DND-41 (cell line): ENCODE measurements around the gene ZNF484.
"Not testable (repeated sequence)": the region's sequence is repeated elsewhere in the genome, so short reads cannot be mapped to it uniquely, and the experiment has no call there.

Experiments
- EZH2 ChIP-seq: IDR thresholded peaks from 3 replicates; pipeline ENCODE4 v1.6.1; 2012; ENCODE audit warnings: borderline replicate concordance, low read depth, mild to moderate bottlenecking, moderate library complexity, low read length, inconsistent platforms; ENCODE audit not compliant: severe bottlenecking
- TF ChIP-seq, protein P1 (sequence below): IDR thresholded peaks from 2 replicates; pipeline ENCODE4 v1.5.1; 2012; ENCODE audit warnings: borderline replicate concordance, low read length, moderate library complexity, mild to moderate bottlenecking; ENCODE audit not compliant: poor library complexity, severe bottlenecking; ENCODE audit errors: extremely low read depth

DNA sequence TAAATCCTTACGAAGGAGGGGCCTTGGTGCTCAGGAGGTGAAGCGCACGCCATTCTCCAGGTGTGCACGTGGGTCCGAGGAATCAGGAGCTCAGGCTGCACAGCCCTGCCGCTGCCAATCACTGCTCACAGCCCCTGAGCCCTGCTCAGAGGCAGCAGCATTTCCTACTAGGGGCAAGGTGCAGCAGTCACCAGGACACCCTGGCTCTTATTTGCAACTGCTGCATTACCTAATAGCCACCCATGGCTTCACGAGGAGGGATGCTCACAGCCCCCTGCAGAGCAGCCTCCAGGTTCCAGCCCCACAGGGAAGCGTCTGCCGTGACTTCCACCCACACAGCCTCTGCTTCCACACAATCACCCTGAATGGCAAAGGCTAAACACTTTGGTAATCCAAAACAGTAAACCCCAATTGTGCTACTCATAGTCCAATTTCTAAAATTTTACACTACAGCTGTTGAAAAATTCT lies 81.5 kb downstream of the ZNF484 start:
- TF ChIP-seq, protein P1, sequence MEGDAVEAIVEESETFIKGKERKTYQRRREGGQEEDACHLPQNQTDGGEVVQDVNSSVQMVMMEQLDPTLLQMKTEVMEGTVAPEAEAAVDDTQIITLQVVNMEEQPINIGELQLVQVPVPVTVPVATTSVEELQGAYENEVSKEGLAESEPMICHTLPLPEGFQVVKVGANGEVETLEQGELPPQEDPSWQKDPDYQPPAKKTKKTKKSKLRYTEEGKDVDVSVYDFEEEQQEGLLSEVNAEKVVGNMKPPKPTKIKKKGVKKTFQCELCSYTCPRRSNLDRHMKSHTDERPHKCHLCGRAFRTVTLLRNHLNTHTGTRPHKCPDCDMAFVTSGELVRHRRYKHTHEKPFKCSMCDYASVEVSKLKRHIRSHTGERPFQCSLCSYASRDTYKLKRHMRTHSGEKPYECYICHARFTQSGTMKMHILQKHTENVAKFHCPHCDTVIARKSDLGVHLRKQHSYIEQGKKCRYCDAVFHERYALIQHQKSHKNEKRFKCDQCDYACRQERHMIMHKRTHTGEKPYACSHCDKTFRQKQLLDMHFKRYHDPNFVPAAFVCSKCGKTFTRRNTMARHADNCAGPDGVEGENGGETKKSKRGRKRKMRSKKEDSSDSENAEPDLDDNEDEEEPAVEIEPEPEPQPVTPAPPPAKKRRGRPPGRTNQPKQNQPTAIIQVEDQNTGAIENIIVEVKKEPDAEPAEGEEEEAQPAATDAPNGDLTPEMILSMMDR, result not testable (repeated sequence)
- not testable (repeated sequence) for TF ChIP-seq EZH2
